Osteocyte (in vitro differentiated cells): ENCODE results near the gene DISC1. TPM values are rescaled to one million over a fixed set of nuclear protein-coding genes. Genes with fewer than 3 reads are reported as not detected.

Experiments used
- DNase-seq: peaks from one replicate; pipeline ENCODE4 v3.0.0; 2021; ENCODE audit warnings: mixed read lengths; ENCODE audit not compliant: unreplicated experiment; ENCODE audit errors: extremely low spot score
- H3K27ac Mint-ChIP-seq: one replicate; pipeline ENCODE4 v1.8.0; 2021; ENCODE audit warnings: mild to moderate bottlenecking, mixed read lengths; ENCODE audit not compliant: unreplicated experiment
- H3K27me3 Mint-ChIP-seq: one replicate; pipeline ENCODE4 v1.8.0; 2021; ENCODE audit warnings: mixed read lengths; ENCODE audit not compliant: unreplicated experiment
- H3K36me3 Mint-ChIP-seq: one replicate; pipeline ENCODE4 v1.8.0; 2021; ENCODE audit warnings: mixed read lengths; ENCODE audit not compliant: unreplicated experiment
- H3K4me1 Mint-ChIP-seq: one replicate; pipeline ENCODE4 v1.8.0; 2021; ENCODE audit warnings: mixed read lengths; ENCODE audit not compliant: unreplicated experiment
- H3K4me3 Mint-ChIP-seq: one replicate; pipeline ENCODE4 v1.8.0; 2021; ENCODE audit warnings: mild to moderate bottlenecking, moderate library complexity, mixed read lengths; ENCODE audit not compliant: unreplicated experiment
- H3K9me3 Mint-ChIP-seq: one replicate; pipeline ENCODE4 v1.8.0; 2021; ENCODE audit warnings: mixed read lengths; ENCODE audit not compliant: unreplicated experiment
- total RNA-seq: library from RNA; stranded (reverse); gene quantifications from 2 replicates; pipeline ENCODE4 v1.2.1, GENCODE V29; 2021
- TF ChIP-seq, protein P1 (sequence below): fragments of 200-600 bp; sonication (generic); IDR thresholded peaks from 2 replicates; pipeline ENCODE4 v1.5.0; 2021; ENCODE audit warnings: antibody characterized with exemption, mild to moderate bottlenecking, moderate library complexity

The DISC1 gene
- total RNA-seq, 1 donor from 2014 or later: 15.6 TPM

DNA sequence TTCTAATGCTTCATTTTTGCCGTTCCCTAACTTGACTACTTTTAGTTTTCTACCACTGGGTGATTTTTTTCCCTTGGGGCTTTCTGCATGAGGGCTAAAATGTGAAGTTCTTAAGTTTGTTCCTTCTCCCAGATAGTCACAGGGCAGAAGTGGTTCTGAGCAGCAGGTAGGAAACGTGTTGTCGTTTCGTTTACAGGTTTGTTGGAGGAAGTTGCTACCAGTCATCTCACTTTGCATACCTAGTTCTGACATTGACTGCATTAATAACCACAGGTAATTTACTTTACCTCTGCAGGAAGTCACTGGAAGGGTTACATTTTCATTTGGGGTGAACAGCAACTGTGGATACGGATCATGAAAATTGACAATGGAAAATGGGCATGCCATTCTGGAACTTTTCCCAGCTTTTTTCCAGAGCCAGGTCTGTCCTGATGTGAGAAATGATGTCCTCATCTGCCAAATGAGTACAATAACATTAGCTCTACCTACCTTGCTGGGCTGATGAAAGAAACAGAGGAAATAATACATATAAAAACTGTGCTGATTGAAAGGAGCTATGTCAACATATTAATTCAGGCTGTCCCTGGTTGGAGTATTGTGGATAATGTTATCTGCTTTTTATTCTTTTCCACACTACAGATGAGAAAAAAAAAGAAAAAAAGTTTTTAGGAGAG, 94.2 kb downstream of the DISC1 start:
- Mint-ChIP-seq H3K4me3 (no peak overlapping the region), H3K9me3 (no peaks in the 10 kb centered on the region), H3K4me1 (peaks cover 6% of the 10 kb centered on the region), H3K27me3 (no peaks in the 10 kb centered on the region), H3K27ac (no peak overlapping the region), H3K36me3 (peaks cover 6% of the 10 kb centered on the region)
- DNase-seq: no peak
- TF ChIP-seq, protein P1, sequence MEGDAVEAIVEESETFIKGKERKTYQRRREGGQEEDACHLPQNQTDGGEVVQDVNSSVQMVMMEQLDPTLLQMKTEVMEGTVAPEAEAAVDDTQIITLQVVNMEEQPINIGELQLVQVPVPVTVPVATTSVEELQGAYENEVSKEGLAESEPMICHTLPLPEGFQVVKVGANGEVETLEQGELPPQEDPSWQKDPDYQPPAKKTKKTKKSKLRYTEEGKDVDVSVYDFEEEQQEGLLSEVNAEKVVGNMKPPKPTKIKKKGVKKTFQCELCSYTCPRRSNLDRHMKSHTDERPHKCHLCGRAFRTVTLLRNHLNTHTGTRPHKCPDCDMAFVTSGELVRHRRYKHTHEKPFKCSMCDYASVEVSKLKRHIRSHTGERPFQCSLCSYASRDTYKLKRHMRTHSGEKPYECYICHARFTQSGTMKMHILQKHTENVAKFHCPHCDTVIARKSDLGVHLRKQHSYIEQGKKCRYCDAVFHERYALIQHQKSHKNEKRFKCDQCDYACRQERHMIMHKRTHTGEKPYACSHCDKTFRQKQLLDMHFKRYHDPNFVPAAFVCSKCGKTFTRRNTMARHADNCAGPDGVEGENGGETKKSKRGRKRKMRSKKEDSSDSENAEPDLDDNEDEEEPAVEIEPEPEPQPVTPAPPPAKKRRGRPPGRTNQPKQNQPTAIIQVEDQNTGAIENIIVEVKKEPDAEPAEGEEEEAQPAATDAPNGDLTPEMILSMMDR: no peak

DNA sequence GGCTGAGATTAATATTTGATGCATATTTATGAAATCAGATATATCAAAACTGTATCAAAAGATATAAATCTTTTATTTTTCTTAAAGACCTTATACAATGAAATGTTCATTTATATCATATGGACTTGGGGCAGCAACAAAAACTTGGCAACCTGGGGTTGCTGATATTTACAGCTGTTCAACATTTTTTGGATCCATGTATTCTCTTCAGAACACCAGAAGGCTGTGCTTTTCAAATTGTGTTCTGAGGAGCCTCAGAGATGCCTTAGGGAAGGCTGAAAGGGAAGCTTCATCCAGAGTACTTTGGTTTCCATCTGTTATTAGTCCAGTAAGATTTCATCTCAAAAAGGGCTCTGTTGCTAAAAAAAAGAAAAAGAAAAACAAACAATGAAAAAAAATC, 94.8 kb downstream of the DISC1 start:
- peaks cover 6% of the 10 kb centered on the region for H3K36me3 Mint-ChIP-seq
- no peak for DNase-seq
- no peaks in the 10 kb centered on the region for H3K27me3 Mint-ChIP-seq
- H3K4me1 Mint-ChIP-seq: peaks cover 8% of the 10 kb centered on the region
- no peak overlapping the region for H3K4me3 Mint-ChIP-seq
- TF ChIP-seq, protein P1: no peak
- no peak overlapping the region for H3K27ac Mint-ChIP-seq
- H3K9me3 Mint-ChIP-seq: no peaks in the 10 kb centered on the region

DNA sequence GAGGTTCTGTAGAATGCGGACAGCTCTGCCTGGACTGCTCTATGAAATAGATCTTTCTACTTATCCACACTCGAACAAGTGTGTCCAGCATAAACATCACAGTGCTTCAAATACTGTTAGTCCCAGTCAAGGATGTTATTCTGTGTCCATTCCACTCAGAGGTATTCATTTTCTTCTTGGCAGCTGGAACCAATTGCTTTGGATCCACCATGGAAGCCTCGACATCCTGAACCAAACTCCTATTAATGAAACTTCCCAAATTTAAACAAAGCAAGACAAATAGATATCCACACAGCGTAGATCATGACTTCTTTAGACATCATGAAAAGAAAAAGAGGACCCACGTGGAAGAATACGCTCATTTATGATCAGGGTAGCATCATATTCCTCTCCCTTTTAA, 95.8 kb downstream of the DISC1 start:
- Mint-ChIP-seq H3K27ac (no peak overlapping the region), H3K4me1 (peaks cover 17% of the 10 kb centered on the region), H3K36me3 (peaks cover 6% of the 10 kb centered on the region), H3K4me3 (no peak overlapping the region), H3K9me3 (no peaks in the 10 kb centered on the region), H3K27me3 (no peaks in the 10 kb centered on the region)
- TF ChIP-seq, protein P1: no peak
- no peak for DNase-seq

DNA sequence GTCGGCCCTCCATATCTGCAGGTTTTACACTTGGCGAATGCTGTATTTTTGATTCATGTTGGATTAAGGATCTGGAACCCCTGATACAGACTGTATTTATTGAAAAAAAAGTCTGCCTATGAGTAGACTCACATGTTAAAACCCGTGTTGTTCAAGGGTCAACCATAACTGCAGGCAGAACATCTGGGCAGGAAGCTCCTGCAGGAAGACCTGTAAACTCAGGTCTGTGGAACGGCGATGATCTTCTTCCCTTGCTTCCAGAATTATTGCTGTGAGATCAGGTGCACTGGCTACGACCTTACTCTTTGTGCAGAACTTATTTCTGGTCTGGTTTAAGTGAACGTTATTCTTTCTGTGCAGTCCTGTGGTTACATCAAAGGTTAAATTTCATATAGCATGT, 96.6 kb downstream of the DISC1 start:
- Mint-ChIP-seq H3K4me1 (peaks cover 21% of the 10 kb centered on the region), H3K9me3 (no peaks in the 10 kb centered on the region)

DNA sequence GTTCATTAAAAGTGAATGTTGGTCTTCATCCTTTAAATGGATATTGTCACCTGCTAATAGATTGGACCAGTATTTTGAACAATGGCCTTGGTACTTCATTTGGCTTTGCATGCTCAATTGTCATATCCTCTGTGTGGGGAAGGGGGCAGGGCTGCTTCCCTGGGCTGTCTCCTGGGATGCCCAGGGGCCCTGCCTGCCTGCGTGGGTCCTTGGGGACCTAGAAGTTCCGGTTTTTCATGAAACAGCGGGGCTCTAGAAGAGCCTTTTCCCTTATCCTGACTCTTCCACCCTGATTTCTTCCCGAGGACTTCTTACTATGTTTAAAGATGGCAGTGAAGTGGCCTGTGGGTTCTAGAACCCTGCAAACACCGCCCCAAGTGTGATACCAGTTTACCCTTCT, 97.5 kb downstream of the DISC1 start:
- DNase-seq: no peak
- no peaks in the 10 kb centered on the region for H3K27me3 Mint-ChIP-seq
- H3K36me3 Mint-ChIP-seq: peaks cover 6% of the 10 kb centered on the region
- no peak overlapping the region for H3K27ac Mint-ChIP-seq
- no peak overlapping the region for H3K4me3 Mint-ChIP-seq
- H3K4me1 Mint-ChIP-seq: peaks cover 21% of the 10 kb centered on the region
- H3K9me3 Mint-ChIP-seq: no peaks in the 10 kb centered on the region
- TF ChIP-seq, protein P1: no peak

More for the DNA sequence above, 96.6 kb downstream of the DISC1 start:
- Mint-ChIP-seq H3K27me3 (no peaks in the 10 kb centered on the region), H3K27ac (no peak overlapping the region), H3K36me3 (peaks cover 6% of the 10 kb centered on the region), H3K4me3 (no peak overlapping the region)
- no peak for DNase-seq
- TF ChIP-seq, protein P1: no peak
